ENCODE results near the gene AGK.
"Not testable (repeated sequence)": the region's sequence is repeated elsewhere in the genome, so short reads cannot be mapped to it uniquely, and the experiment has no call there.

The AGK gene

GRCh38 chr7:141557360-141557759 is 6.2 kb downstream of the AGK start:
- no peak for DNase-seq (ENCODE audit: low spot score)

GRCh38 chr7:141557831-141558531 is 6.8 kb downstream of the AGK start:
- DNase-seq (ENCODE audit: low spot score) = not testable (repeated sequence)

- no peak for DNase-seq (ENCODE audit: low spot score)
These were observed 7.5 kb downstream of the AGK start for GRCh38 chr7:141558544-141559183.

DNA sequence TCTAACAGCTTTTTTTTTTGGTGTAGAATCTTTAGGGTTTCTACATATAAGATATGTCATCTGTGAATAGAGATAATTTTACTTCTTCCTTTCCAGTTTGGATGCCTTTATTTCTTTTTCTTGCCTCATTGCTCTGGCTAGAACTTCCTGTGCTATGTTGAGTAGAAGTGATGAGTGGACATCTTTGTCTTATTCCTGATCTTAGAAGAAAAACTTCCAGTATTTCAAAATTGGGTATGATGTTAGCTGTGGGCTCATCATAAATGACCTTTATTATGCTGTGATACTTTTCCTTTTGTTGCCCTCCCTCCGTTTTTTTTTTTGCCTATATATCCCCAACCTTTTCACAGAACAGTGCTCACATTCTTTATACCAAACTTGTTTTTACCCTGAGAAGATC is 8.8 kb downstream of the AGK start:
- DNase-seq (ENCODE audit: low spot score) = no peak

DNA sequence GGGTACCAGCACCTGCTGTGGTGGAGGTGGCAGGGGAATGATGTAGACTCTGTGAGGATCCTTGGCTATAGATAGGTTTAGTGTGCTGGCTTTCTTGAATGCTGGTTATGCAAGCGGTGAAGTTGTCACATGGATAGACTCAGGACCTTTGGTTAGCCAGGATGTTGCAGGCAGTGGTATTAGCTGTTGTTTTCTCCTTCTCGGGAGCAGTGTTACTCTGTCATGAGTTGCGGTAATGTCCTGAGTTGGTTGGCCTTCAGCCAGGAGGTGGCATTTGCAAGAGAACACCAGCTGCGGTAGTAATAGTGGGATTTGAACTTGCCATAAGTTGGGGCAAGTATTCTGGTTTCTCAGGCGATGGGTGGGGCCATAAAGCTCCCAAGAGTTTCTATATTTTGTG is 10.8 kb downstream of the AGK start:
- no peak for DNase-seq (ENCODE audit: low spot score)

DNA sequence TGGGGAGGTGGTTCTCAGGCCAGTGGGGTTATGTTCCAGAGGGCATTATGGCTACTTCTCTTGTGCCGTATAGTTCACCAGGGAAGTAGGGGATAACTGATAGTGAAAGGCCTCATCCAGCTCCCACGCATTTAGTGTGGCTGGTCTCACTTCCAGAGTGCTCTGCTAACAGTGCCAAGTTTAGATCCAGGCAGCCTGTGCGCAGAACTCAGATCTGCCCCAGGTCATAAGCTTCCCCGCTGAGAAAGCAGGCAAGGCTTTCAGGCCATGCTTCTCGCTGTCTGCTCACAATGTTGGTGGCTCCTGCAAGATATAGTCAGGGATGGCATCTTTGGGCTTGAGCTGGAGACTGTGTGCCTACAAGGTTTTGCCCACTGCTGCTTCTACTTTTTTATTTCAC is 11.3 kb downstream of the AGK start:
- DNase-seq (ENCODE audit: low spot score) = no peak

DNA sequence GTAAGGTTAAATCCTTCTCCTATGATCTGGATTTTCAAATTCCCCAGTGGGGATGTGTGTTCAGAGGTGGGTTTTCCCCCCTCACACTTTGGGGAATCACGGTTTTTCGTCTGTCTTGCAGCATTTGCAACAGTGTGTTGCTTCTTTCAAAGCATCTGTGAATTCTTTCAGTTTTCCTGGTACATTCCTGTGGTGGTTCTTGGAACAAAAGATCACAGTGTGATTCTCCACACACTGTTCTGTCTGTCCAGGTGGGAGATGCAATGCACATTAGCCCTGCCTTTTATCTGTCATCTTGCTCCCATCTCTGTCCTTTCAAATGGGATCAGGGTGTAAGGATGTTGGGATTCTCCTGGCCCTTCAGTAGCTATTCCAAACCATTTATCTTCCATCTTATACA is 11.8 kb downstream of the AGK start:
- no peak for DNase-seq (ENCODE audit: low spot score)

GRCh38 chr7:141563956-141564623 is 12.9 kb downstream of the AGK start:
- DNase-seq (ENCODE audit: low spot score) = no peak

DNA sequence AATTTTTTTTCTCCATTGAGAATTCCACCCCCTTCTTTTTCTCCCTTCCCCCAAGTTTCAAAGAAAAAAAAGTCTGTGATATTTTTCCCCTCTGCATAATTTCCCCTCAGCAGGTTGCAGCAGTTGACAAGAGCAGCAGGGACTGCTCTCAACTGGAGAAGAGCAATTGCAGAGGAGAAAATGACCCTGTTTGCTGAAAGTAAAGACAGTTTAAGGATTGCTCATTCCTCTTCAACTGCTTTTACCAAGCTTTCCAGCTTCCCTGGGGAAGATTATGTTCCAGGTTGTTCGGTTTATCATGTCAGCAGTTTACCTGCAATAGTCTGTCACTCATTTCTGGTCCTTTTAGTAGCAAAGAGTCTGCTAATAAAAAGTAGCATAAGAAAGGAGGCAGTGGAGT is 16.2 kb downstream of the AGK start:
- no peak for DNase-seq (ENCODE audit: low spot score)

- no peak for DNase-seq (ENCODE audit: low spot score)
These were observed 17.0 kb downstream of the AGK start for GRCh38 chr7:141568227-141568626.

GRCh38 chr7:141571059-141571458 is 19.8 kb downstream of the AGK start:
- no peak for DNase-seq (ENCODE audit: low spot score)

DNA sequence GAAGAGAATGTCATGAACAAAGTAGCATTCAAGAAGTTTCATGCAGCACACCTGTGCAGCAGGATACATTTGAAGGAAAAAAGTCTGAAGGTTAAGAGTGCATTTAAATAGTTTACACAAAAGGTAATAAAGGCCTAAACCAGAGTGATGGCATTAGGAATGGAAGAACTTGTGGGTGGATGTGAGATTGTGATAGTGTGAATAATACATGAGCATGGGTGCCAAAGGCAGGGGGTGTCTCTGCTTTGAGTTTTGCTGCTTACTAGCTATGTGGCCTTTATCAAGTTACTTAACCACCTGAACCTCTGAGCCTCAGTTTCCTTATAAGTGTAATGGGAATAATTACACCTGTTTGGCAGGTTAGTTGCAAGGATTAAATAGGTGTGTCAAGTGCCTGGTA is 21.0 kb downstream of the AGK start:
- DNase-seq (ENCODE audit: low spot score) = no peak

DNA sequence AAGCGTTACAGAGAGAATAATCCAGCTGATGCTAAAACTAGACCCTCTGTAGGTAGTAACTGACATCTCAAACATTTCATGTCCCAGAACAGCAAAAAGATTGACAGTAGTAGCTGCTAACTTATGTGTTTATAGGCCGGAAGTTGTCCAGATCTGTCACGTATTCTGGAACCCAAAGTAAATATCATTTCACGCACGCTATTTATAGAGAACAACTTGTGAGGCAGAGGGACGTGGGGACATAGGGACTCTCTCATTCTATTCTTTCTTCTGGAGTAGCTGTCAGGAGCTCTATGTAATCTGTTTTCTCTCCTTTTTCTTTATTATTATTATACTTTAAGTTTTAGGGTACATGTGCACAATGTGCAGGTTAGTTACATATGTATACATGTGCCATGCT is 22.3 kb downstream of the AGK start:
- DNase-seq (ENCODE audit: low spot score) = no peak

DNA sequence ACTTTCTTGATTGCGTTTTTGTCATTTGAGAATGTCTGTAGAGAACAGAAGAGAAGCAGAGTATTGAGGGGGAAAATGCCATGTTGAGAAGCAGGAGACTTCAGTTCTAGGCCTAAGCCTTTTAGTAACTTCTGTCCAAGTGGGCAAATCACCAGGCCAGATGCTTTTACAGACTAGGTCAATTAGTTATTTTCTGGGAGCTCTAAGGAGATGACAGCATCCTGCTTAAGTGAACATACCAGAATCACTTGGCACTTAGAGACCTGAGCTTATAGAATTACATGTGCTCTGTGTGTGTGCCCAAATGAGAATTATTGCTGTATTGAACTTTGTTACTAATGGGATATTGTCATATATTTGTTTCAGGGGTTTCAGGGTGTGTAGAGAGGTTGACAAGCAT is 24.0 kb downstream of the AGK start:
- DNase-seq (ENCODE audit: low spot score) = no peak

DNA sequence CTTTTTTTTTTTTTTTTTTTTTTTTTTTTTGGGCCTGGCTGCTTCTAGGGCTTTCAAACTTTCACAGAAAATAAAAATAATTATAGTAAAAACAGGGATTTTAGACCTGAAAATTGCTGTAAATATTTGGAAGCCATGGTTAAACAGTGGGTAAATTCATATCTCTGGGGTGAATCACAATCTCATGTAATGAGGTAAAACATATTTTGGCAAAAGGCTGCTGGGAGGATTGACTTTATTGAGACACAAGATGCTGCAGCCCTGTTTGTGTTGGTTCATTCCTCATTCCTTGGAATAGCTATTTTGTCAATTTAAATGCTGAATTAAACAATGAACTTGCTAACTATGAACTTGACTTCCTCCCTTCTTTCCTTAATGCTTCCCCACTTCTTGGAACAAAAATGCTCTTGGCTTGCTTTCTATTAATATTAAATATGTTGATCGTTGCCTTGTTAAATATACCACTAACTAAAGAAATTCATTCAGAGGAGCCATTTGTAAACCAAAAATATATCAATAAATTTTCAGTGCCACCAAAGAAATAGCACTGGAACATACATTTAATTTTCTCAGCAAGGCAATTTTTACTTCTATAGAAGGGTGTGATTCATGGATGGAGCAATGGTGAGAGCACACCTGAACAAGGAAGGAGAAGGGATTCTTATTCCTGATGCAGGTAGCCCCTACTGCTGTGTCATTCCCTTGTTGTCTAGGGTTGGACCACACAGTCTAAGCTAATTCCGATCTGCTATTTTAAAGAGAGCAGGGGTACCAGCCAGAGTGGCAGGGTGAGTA is 24.6 kb downstream of the AGK start:
- peak; percentile 11 for DNase-seq (ENCODE audit: low spot score)

GRCh38 chr7:141577043-141577839 is 26.0 kb downstream of the AGK start:
- DNase-seq (ENCODE audit: low spot score) = no peak

- DNase-seq (ENCODE audit: low spot score) = not testable (repeated sequence)
These were observed 28.7 kb downstream of the AGK start for GRCh38 chr7:141579953-141580352.

DNA sequence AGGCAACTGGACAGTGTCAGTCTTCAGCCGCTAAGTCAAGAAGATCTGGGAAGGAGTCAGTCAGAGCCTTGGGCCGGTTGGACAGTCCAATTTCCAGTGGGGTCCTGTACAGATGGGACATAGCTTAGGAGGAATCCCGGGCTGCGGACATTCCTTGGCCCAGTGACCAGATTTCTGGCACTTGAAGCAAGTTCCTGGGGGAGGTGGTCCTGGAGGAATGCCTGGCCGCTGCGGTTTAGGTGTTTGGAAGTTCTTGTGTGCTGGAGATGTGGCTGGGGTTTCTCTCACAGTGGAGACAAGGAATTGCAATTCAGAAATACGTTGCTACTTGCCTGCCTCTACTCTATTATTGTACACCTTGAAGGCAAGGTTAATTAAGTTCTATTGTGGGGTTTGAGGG is 30.9 kb downstream of the AGK start:
- not testable (repeated sequence) for DNase-seq (ENCODE audit: low spot score)

- no peak for DNase-seq (ENCODE audit: low spot score)
These were observed 33.7 kb downstream of the AGK start for GRCh38 chr7:141584935-141585334.

DNA sequence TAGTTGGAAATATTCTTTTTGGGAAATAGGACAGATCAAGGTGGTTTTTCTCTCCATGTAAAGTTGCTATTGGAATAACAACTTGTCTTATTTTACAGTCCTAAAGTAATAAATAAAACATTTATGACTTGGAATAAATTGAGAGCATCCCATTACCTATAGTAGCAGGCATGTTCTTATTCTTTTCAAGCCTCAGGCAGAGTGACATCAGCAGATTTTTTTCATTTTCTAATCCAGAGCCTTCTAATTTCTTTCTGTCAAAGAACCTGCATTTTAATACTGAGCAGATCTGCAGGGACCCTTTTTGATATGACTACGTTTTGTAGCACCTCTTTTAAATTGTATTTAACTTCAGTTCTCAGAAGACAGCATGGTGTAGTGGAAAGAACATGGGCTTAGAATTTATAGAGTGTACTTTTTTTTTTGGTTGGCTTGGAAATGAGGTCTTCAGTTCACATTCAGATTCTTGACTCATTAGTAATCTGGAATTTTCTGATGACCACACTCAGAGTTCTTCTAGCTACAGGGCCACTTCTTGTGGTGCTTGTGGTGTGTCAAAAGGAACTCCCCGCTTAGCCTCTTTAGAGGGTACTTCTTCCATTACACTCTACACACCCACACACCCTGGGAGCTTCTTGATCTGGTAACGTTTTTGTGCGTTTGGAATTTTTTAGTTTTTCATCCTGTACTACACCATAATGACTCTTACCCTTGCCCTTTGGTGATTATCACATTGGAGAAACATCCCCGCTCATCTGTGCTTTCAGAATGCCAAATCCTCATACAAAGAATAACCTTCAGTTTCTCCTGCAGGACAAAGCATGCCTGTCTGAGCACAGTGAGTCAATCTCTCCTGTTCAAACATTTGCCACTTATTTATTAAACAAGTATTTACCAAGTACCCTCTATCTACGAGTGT is 34.6 kb downstream of the AGK start:
- peak; percentile 79 for DNase-seq (ENCODE audit: low spot score)

DNA sequence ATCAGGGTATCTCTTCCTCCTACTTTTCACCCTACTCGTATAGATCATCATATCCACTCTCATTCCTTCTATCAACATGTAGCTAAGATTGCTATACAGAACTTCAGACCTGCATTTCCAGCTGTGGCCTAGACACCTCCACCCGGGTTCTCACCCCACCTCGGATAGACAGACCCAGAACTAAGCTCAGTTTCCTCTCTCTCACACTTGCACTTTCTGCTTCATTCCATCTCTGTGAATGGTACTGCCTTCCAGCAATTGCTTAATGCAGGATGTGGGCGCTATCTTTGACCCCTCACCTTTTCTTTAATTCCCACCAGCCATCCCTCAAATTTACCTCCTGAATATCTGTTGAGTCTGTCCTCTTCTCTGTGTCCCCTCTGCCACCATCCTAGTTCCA is 35.7 kb downstream of the AGK start:
- no peak for DNase-seq (ENCODE audit: low spot score)

Measured in GM03348 (cell line).